Activated CD4-positive, alpha-beta memory T cell treated with anti-CD3 and anti-CD28 coated beads, Interleukin-2, amount 10 ng/mL, durations not matched to agents 7 days and 5 days (primary cell): ENCODE data around the gene ZNF766. TPM values are rescaled to one million over a fixed set of nuclear protein-coding genes. Genes with fewer than 3 reads are reported as not detected.
"Not testable (repeated sequence)": the region's sequence is repeated elsewhere in the genome, so short reads cannot be mapped to it uniquely, and the experiment has no call there.

Source experiments
- CTCF ChIA-PET: fragments of 350-600 bp; sonication (Branson Sonifier 250); formaldehyde crosslinking; loops from one replicate; lab custom pipeline; 2021; ENCODE audit warnings: antibody characterized with exemption, inconsistent platforms; lab: Charles Lee
- POLR2A ChIA-PET: fragments of 350-600 bp; sonication (Branson Sonifier 250); formaldehyde crosslinking; loops from one replicate; lab custom pipeline; 2021; ENCODE audit warnings: antibody characterized with exemption; lab: Charles Lee
- DNase-seq: peaks from one replicate; pipeline ENCODE4 v3.0.0-alpha.2; 2020
- H3K27ac Mint-ChIP-seq: one replicate; pipeline ENCODE4 v1.8.0; 2021; ENCODE audit warnings: mild to moderate bottlenecking, mixed read lengths
- H3K27me3 Mint-ChIP-seq: one replicate; pipeline ENCODE4 v1.8.0; 2021; ENCODE audit warnings: mixed read lengths
- H3K36me3 Mint-ChIP-seq: one replicate; pipeline ENCODE4 v1.8.0; 2021; ENCODE audit warnings: low read depth, mixed read lengths
- H3K4me1 Mint-ChIP-seq: one replicate; pipeline ENCODE4 v1.8.0; 2021; ENCODE audit warnings: mixed read lengths
- H3K4me3 Mint-ChIP-seq: one replicate; pipeline ENCODE4 v1.8.0; 2021; ENCODE audit warnings: mild to moderate bottlenecking, mixed read lengths
- H3K9me3 Mint-ChIP-seq: one replicate; pipeline ENCODE4 v1.8.0; 2021; ENCODE audit warnings: mixed read lengths
- total RNA-seq, 2 experiments: library from RNA; stranded (reverse); gene quantifications; one replicate each; pipeline ENCODE4 v1.2.3, GENCODE V29; 2021

Gene ZNF766
- total RNA-seq, 2 experiments from 2014 or later: 23.3 to 24.1 TPM

DNA sequence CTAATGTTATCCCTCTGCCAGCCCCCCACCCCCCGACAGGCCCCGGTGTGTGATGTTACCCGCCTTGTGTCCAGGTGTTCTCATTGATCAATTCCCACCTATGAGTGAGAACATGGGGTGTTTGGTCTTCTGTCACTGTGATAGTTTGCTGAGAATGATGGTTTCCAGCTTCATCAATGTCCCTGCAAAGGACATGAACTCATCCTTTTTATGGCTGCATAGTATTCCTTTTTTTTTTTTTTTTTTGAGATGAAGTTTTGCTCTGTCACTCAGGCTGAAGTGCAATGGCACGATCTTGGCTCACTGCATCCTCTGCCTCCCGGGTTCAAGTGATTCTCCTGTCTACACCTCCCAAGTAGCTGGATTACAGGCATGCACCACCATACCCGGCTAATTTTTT is 23.6 kb downstream of the ZNF766 start:
- H3K4me3 Mint-ChIP-seq, POLR2A ChIA-PET, DNase-seq, CTCF ChIA-PET, H3K27ac Mint-ChIP-seq, H3K27me3 Mint-ChIP-seq: not testable (repeated sequence)
- H3K36me3 Mint-ChIP-seq: peaks cover 71% of the 10 kb centered on the region
- H3K9me3 Mint-ChIP-seq: peaks cover 46% of the 10 kb centered on the region
- peaks cover 12% of the 10 kb centered on the region for H3K4me1 Mint-ChIP-seq

DNA sequence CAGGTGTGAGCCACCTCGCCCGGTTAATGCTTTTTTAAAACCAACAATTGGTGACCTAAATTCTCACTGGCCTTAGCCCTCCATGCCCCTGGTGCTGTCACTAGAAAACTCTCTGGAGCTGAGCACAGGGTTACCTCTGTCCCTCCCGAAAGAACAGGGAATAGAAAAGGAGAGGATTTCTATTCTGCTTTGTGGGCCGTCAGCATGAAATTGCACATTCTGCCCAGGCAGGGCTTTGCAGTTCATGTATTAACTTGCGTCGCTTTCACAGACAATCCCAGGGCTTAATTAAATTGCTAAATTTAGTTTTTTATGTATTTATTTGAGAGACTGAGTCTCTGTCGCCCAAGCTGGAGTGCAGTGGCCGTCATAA is 27.0 kb downstream of the ZNF766 start:
- ChIA-PET POLR2A (interaction anchor here (0.8 kb wide), 1 partner anchor 27 kb away, joined by 4 read pairs; the partner anchor contains the start of gene ZNF766), CTCF (no interaction called here)
- Mint-ChIP-seq H3K27ac (peak overlapping the region; percentile 67), H3K27me3 (no peaks in the 10 kb centered on the region), H3K4me3 (peak overlapping the region; percentile 91), H3K4me1 (peaks cover 18% of the 10 kb centered on the region), H3K9me3 (peaks cover 53% of the 10 kb centered on the region), H3K36me3 (peaks cover 73% of the 10 kb centered on the region)
- no peak for DNase-seq

DNA sequence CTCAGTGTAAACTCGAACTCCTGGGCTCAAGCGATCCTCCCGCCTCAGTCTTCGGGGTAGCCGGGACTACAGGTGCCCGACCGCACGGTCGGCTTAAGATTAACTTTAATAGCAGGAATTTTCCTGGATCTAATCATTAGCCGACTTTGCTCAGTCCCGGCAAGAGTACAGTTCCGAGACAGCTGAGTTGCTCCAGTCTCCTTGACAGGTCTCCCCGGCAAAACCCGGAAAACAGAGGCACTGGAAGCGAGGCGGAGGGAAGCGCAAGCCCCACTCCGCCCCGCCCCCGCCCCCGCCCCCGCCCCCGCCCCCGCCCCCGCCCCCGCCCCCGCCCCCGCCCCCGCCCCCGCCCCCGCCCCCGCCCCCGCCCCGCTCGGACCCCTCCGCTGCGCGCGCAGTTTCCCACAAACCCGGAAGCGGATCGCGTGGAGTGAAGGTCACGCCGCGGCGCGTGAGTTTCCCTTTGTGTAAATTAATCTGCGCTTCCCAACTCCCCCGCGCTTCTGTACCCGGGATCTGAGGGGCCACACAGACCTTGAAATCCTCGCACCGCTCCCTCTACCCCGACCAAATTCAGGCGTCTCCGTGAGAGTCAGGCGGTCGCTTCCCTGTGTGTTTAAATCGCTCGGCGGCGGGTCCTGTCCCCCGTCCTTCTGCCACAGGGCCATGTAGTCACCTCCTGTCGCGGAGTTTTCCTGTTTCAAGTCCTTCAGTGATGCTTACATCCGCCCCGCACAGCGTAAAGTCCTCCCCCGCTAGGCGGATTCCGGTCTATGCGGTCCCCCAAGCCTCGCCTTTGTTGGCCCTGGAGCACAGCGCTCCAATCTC is 27.6 kb downstream of the ZNF766 start, which contains the start of gene ZNF480:
Gene ZNF480, plus strand, starts transcription at position 397 of the 828 bp plus-strand sequence. CDS start 3,244 bp downstream, outside the sequence.
- ChIA-PET POLR2A (interaction anchor here (0.8 kb wide), 1 partner anchor 28 kb away, joined by 4 read pairs; the partner anchor contains the start of gene ZNF766), CTCF (no interaction called here)
- Mint-ChIP-seq H3K4me3 (peak within 1 kb of the TSS; percentile 91), H3K36me3 (peaks cover 73% of the 10 kb centered on the region), H3K27me3 (no peaks in the 10 kb centered on the region), H3K9me3 (peaks cover 57% of the 10 kb centered on the region), H3K4me1 (peaks cover 18% of the 10 kb centered on the region), H3K27ac (peak within 1 kb of the TSS; percentile 92)
- DNase-seq: peak; percentile 83

DNA sequence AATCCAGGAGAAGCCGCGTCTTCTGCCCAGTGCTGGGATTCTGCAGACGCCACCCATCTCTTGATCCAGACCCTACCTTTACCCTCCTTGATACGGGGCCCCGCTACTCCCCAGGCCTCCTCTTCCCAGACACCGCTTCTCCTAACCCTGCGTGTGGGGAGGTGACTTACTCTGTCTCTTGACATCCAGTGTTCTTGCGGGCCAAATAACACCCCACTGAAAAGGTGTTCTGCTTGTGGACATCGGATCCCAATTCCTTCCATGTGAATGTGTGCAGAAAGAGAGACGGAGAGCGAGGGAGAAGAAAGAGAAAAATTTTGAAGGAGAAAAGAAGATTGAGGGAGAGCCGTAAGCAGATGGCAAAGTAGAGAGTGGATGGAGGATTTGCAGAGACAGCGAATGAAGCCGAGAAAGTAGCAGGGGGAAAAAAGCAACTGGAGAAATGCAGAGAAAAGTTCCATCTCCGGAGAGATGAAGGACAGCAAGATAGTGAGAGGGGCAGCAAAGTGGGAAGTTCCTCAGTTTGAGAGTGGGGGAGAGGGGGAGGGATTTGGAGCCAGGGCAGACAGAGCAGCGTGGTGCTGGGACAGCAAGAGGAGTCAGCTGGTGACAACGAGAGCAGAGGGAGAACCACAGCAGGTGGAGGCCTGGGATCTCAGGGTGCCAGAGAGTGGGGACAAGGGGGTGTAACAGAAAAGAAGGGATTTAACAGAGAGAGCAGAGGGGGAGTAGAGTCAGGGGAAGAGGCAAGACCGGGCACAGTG is 28.4 kb downstream of the ZNF766 start:
- Mint-ChIP-seq H3K27ac (peak overlapping the region; percentile 92), H3K4me1 (peaks cover 18% of the 10 kb centered on the region), H3K27me3 (no peaks in the 10 kb centered on the region), H3K36me3 (peaks cover 73% of the 10 kb centered on the region), H3K9me3 (peaks cover 57% of the 10 kb centered on the region), H3K4me3 (peak overlapping the region; percentile 91)
- ChIA-PET POLR2A (no interaction called here), CTCF (no interaction called here)
- DNase-seq: no peak

DNA sequence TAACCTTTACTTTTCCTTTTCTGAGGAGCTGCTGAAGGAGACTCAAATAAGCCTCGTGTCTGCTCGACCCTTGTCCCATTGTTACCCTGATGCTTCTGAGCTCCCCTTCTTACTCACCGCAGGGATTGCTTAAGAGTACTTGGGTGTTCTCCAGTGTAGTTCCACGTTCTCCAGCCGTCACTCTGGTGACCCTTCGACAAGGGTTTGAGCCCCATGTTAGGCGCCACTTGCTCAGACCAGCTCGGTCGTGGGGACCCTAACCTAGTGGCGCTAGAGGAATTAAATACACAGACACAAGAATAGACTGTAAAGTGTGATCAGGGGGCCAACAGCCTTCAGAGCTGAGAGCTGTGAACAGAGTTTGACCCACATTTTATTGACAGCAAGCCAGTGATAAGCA is 37.9 kb downstream of the ZNF766 start:
- no peak for DNase-seq
- no peak overlapping the region for H3K27ac Mint-ChIP-seq
- peaks cover 67% of the 10 kb centered on the region for H3K9me3 Mint-ChIP-seq

DNA sequence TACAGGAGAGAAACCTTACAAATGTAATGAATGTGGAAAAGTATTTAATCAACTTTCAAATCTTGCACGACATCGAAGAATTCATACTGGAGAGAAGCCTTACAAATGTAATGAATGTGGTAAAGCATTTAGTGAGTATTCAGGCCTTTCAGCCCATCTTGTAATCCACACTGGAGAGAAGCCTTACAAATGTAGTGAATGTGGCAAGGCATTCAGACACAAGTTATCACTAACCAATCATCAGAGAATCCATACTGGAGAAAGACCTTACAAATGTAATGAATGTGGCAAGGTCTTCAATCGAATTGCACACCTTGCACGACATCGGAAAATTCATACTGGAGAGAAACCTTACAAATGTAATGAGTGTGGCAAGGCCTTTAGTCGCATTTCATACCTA is 53.0 kb downstream of the ZNF766 start:
- no peak overlapping the region for H3K27ac Mint-ChIP-seq
- no peak for DNase-seq
- no peak overlapping the region for H3K4me3 Mint-ChIP-seq
- CTCF ChIA-PET: no interaction called here
- H3K27me3 Mint-ChIP-seq: no peaks in the 10 kb centered on the region
- POLR2A ChIA-PET: no interaction called here
- H3K36me3 Mint-ChIP-seq: peaks cover 83% of the 10 kb centered on the region
- H3K4me1 Mint-ChIP-seq: no peaks in the 10 kb centered on the region
- H3K9me3 Mint-ChIP-seq: peaks cover 79% of the 10 kb centered on the region

More for the DNA sequence above, 37.9 kb downstream of the ZNF766 start:
- Mint-ChIP-seq H3K27me3 (no peaks in the 10 kb centered on the region), H3K4me1 (no peaks in the 10 kb centered on the region), H3K4me3 (no peak overlapping the region), H3K36me3 (peaks cover 88% of the 10 kb centered on the region)
- ChIA-PET CTCF (no interaction called here), POLR2A (no interaction called here)

DNA sequence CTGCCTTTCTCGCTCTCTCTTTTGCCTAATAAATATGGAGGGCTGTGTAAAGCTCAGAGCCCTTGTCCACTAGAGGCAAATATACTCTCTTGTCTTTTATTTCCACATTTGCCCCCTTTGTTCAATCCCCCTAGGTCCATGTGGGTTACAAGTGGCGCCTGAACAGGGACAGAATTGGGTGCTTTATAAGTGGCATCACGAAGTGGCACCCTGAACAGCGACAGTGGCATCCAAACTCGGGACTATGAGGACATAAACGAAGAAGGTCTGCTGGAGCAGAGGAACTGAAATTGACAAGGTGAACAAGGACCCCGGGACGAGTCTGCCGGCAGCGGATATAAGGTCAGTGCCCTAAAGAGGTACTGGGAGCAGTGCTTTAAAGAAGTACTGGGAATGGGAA is 62.4 kb downstream of the ZNF766 start:
- H3K36me3 Mint-ChIP-seq: peaks cover 28% of the 10 kb centered on the region

DNA sequence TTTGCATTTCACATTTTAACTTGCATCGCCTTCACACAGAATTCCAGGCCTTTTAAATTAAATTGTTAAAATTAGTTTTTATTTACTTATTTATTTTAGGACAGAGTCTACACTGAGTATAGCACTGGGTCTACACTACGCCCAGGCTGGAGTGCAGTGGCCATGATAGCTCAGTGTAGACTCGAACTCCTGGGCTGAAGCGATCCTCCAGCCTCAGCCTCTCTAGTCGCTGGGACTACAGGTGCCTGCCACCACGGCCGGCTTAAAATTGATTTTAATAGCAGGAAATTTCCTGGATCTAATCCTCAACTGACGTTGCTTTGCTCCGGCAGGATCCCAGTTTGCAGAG is 66.4 kb downstream of the ZNF766 start:
- Mint-ChIP-seq H3K27ac (peak overlapping the region; percentile 87), H3K4me3 (peak overlapping the region; percentile 94), H3K27me3 (no peaks in the 10 kb centered on the region), H3K9me3 (peaks cover 62% of the 10 kb centered on the region), H3K4me1 (peaks cover 15% of the 10 kb centered on the region), H3K36me3 (peaks cover 43% of the 10 kb centered on the region)
- POLR2A ChIA-PET: interaction anchor here (1.0 to 1.5 kb wide), 3 partner anchors 10 to 34 kb away, joined by 3 to 7 read pairs (median 3); partner anchors contain the start of gene ZNF880
- CTCF ChIA-PET: no interaction called here
- no peak for DNase-seq

More for the DNA sequence above, 62.4 kb downstream of the ZNF766 start:
- ChIA-PET POLR2A (no interaction called here), CTCF (no interaction called here)
- peaks cover 7% of the 10 kb centered on the region for H3K4me1 Mint-ChIP-seq
- no peaks in the 10 kb centered on the region for H3K27me3 Mint-ChIP-seq
- DNase-seq: no peak
- H3K27ac Mint-ChIP-seq: no peak overlapping the region
- H3K4me3 Mint-ChIP-seq: no peak overlapping the region
- H3K9me3 Mint-ChIP-seq: peaks cover 61% of the 10 kb centered on the region

DNA sequence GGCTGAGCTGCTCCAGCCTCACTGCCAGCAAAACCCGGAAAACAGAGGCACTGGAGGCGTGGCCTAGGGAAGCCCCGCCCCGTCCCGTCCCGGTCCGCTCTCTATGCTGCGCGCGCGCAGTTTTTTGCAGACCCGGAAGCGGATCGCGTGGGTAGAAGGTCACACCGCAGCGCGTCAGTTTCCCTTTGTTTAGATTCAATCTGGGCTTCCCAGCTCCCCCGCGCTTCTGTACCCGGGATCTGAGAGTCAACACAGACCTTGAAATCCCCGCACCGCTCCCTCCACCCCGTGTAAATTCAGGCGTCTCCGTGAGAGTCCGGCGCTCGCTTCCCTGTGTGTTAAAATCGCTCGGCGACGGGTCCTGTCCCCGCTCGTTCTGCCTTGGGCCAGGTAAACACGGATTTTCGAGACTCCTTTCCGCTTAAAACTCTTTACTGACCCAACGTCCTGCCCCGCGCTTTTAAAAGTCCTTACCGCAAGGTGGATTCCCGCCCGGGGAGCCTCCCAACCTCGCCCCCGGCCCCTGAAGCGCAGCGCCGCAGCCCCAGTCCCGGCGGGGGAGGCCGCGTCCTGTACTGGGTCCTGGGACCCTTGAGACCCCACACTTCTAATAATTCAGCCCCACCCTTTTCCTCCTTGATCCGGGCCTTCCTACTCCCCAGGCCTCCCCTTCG is 66.9 kb downstream of the ZNF766 start, which contains the start of gene ZNF610:
Gene ZNF610, plus strand, starts transcription at position 127 of the 674 bp plus-strand sequence. CDS start 12,930 bp downstream, outside the sequence.
- H3K9me3 Mint-ChIP-seq: peaks cover 60% of the 10 kb centered on the region
- H3K27ac Mint-ChIP-seq: peak within 1 kb of the TSS; percentile 87
- peak within 1 kb of the TSS; percentile 94 for H3K4me3 Mint-ChIP-seq
- DNase-seq: peak; percentile 90
- CTCF ChIA-PET: no interaction called here
- POLR2A ChIA-PET: interaction anchor here (0.8 to 1.5 kb wide), 4 partner anchors 9 to 63 kb away, joined by 3 to 7 read pairs (median 3); partner anchors contain the start of gene ZNF880
- peaks cover 15% of the 10 kb centered on the region for H3K4me1 Mint-ChIP-seq
- no peaks in the 10 kb centered on the region for H3K27me3 Mint-ChIP-seq
- peaks cover 43% of the 10 kb centered on the region for H3K36me3 Mint-ChIP-seq

DNA sequence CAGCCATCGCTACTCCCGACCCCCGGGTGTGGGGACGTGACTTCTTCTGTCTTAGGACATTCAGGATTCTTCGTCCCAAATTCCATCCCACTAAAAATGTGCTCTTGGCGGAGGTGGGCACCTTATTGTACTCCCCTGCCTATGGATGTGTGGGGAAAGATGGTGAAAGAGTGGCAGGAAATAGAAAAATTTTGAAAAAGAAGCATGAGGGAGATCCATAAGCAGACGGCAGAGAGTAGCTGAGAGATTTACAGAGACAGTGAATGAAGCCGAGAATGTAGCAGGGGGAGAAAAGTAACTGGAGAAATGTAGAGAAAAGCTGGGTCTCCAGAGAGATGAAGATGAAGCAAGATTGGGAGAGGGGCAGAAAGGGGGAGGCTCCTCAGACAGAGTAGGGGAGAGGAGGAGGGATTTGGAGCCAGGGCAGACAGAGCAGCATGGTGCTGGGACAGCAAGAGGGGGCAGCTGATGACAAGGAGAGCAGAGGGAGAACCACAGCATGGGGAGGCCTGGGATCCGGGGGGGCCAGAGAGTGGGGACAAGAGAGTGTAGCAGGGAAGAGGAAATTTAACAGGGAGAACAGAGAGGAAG is 67.5 kb downstream of the ZNF766 start:
- peaks cover 40% of the 10 kb centered on the region for H3K36me3 Mint-ChIP-seq
- H3K27ac Mint-ChIP-seq: peak overlapping the region; percentile 87
- ChIA-PET POLR2A (interaction anchor here (0.5 to 1.5 kb wide), 5 partner anchors 9 to 301 kb away, joined by 3 to 7 read pairs (median 3); partner anchors contain the start of genes ZNF83 and ZNF880), CTCF (no interaction called here)
- peaks cover 54% of the 10 kb centered on the region for H3K9me3 Mint-ChIP-seq
- peak overlapping the region; percentile 94 for H3K4me3 Mint-ChIP-seq
- peaks cover 15% of the 10 kb centered on the region for H3K4me1 Mint-ChIP-seq
- DNase-seq: no peak
- H3K27me3 Mint-ChIP-seq: no peaks in the 10 kb centered on the region

DNA sequence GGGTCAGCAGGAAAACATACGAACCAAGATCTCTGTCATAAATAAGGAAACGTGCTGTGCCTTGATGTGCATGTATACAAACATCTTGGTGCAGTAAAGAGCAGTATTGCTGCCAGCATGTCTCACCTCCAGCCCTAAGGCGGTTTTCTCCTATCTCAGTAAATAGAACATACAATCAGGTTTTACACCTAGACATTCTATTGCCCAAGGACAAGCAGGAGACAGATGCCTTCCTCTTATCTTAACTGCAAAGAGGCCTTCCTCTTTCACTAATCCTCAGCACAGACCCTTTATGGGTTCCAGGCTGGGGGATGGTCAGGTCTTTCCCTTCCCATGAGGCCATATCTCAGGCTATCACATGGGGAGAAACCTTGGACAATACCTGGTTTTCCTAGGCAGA is 69.6 kb downstream of the ZNF766 start:
- H3K36me3 Mint-ChIP-seq: peaks cover 27% of the 10 kb centered on the region
- H3K4me3 Mint-ChIP-seq, POLR2A ChIA-PET, CTCF ChIA-PET, H3K27me3 Mint-ChIP-seq, DNase-seq, H3K27ac Mint-ChIP-seq: not testable (repeated sequence)
- peaks cover 43% of the 10 kb centered on the region for H3K9me3 Mint-ChIP-seq
- peaks cover 15% of the 10 kb centered on the region for H3K4me1 Mint-ChIP-seq

DNA sequence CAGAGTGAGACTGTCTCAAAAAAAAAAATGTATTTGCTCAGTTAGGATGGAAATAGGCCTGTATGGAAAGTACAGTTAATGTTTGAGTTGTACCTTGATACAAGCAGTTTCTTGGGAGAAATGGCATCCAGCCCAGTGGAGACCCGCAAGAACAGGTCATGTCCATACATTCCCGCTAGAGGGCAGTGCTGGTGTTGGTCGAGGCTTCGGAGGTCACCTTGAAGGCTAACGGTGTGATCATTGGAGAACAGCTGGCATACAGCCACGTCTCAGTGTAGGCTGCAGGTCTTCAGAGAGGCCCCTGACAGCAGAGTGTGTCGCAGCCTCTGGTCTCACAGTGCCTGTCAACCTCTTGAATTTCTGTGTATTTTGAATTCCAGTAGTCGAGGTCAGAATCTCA is 74.2 kb downstream of the ZNF766 start:
- Mint-ChIP-seq H3K4me3 (no peak overlapping the region), H3K4me1 (no peaks in the 10 kb centered on the region), H3K9me3 (peaks cover 36% of the 10 kb centered on the region), H3K27me3 (no peaks in the 10 kb centered on the region), H3K27ac (no peak overlapping the region), H3K36me3 (peaks cover 12% of the 10 kb centered on the region)
- ChIA-PET CTCF (no interaction called here), POLR2A (no interaction called here)
- DNase-seq: peak; percentile 49
